ENCODE data around the gene CAPN3. TPM values are rescaled to one million over a fixed set of nuclear protein-coding genes. Genes with fewer than 3 reads are reported as not detected.
"Not testable (repeated sequence)": the region's sequence is repeated elsewhere in the genome, so short reads cannot be mapped to it uniquely, and the experiment has no call there.

The CAPN3 gene
- total RNA-seq = 10 to 100 TPM; 19.8 to 37.0 TPM

DNA sequence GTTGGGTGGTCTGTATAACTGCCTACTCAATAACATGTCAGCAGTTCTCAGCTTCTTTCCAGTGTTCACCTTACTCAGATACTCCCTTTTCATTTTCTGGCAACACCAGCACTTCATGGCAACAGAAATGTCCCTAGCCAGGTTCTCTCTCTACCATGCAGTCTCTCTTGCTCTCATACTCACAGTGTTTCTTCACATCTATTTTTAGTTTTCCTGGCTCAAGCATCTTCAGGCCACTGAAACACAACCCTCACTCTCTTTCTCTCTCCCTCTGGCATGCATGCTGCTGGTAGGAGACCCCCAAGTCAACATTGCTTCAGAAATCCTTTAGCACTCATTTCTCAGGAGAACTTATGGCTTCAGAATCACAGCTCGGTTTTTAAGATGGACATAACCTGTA, at the start of gene CAPN3:
TSS of gene CAPN3 (plus strand) at position 253 of the 400 bp plus-strand sequence. CDS start 305 bp downstream, outside the sequence.
- ATAC-seq (ENCODE audit: insufficient number of reproducible peaks, low FRiP score, low read depth) = no peak
- TF ChIP-seq, protein P1, sequence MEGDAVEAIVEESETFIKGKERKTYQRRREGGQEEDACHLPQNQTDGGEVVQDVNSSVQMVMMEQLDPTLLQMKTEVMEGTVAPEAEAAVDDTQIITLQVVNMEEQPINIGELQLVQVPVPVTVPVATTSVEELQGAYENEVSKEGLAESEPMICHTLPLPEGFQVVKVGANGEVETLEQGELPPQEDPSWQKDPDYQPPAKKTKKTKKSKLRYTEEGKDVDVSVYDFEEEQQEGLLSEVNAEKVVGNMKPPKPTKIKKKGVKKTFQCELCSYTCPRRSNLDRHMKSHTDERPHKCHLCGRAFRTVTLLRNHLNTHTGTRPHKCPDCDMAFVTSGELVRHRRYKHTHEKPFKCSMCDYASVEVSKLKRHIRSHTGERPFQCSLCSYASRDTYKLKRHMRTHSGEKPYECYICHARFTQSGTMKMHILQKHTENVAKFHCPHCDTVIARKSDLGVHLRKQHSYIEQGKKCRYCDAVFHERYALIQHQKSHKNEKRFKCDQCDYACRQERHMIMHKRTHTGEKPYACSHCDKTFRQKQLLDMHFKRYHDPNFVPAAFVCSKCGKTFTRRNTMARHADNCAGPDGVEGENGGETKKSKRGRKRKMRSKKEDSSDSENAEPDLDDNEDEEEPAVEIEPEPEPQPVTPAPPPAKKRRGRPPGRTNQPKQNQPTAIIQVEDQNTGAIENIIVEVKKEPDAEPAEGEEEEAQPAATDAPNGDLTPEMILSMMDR (IDR thresholded peaks at IDR 0.05) = no peak
- no peak within 1 kb of the TSS for H3K27ac ChIP-seq

DNA sequence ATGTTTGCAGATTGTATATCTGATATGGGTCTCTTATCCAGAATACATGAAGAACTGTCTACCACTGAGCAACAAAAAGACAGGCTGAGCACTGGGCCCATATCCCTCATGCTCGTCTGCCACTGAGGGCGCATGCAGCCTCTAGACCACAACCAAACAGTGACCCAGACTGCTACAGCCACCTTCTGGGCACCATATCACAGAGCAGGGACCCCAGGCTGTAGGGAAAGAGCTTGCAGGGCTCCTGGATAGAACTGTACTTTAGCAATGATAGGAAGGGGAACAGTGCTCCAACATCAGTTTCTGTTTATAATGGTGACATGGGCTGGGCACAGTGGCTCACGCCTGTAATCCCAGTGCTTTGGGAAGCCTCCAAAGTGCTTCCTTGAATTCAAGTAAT, 45.8 kb upstream of the CAPN3 start:
- peaks cover 14% of the 10 kb centered on the region for H3K36me3 ChIP-seq
- H3K4me1 ChIP-seq (ENCODE audit: control insufficient read depth in 1 of 2, low read depth in 2 of 2) = no peaks in the 10 kb centered on the region
- H3K4me3 ChIP-seq = no peak overlapping the region
- H3K27ac ChIP-seq = no peak overlapping the region
- H3K9me3 ChIP-seq = no peaks in the 10 kb centered on the region
- DNase-seq (ENCODE audit: low spot score) (no peak), ATAC-seq (ENCODE audit: insufficient number of reproducible peaks, low FRiP score, low read depth) (no peak)
- TF ChIP-seq, protein P1 (IDR thresholded peaks at IDR 0.05) = no peak
- no peaks in the 10 kb centered on the region for H3K27me3 ChIP-seq (replicated peaks; ENCODE audit: insufficient read depth)

More for the DNA sequence above, at the start of gene CAPN3:
- H3K4me3 ChIP-seq = no peak within 1 kb of the TSS
- no peaks in the 10 kb centered on the region for H3K36me3 ChIP-seq
- H3K4me1 ChIP-seq (ENCODE audit: control insufficient read depth in 1 of 2, low read depth in 2 of 2) = no peaks in the 10 kb centered on the region
- H3K27me3 ChIP-seq (replicated peaks; ENCODE audit: insufficient read depth) = no peaks in the 10 kb centered on the region
- H3K9me3 ChIP-seq = no peaks in the 10 kb centered on the region
- no peak for DNase-seq (ENCODE audit: low spot score)

DNA sequence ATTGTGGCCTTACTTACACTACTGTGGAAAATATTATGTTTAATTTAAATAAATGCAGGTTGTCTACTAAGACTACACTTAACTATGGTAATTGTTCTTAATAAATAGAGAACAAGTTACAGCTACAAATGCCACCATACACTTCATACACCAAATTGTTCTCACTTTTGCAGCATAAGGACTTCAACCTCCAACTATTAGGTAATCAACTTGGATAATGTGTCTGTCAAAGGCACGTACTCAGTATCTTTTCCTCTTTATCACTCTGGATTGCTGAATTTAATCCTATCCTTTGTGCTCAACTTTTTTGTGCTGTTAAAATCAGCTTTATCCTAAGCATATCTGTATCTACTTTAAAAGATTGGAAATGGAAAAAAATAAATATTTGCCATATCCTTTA, 44.5 kb upstream of the CAPN3 start:
- no peak for DNase-seq (ENCODE audit: low spot score)
- Histone ChIP-seq H3K9me3 (no peaks in the 10 kb centered on the region), H3K36me3 (peaks cover 10% of the 10 kb centered on the region)

DNA sequence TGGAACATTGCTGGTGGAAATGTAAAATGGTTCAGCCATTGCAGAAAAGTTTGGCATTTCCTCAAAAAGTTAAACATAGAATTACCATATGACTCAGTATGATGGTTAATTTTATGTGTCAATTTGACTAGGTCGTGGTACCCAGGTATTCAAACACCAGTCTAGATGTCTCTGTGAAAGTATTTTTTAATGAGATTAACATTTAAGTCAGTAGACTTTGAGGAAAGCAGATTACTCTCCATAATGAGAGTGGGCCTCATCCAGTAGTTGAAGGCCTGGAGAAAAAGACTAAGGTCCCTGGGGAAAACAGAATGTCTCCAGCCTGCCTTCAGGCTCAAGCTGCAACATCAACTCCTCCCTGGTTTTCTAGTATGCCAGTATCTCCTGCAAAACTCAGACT, 43.8 kb upstream of the CAPN3 start:
- H3K36me3 ChIP-seq = peaks cover 6% of the 10 kb centered on the region

More for the DNA sequence above, 44.5 kb upstream of the CAPN3 start:
- Histone ChIP-seq H3K4me3 (no peak overlapping the region), H3K4me1 (ENCODE audit: control insufficient read depth in 1 of 2, low read depth in 2 of 2) (no peaks in the 10 kb centered on the region), H3K27ac (no peak overlapping the region), H3K27me3 (replicated peaks; ENCODE audit: insufficient read depth) (no peaks in the 10 kb centered on the region)
- ATAC-seq (ENCODE audit: insufficient number of reproducible peaks, low FRiP score, low read depth) = no peak
- TF ChIP-seq, protein P1 (IDR thresholded peaks at IDR 0.05) = no peak

DNA sequence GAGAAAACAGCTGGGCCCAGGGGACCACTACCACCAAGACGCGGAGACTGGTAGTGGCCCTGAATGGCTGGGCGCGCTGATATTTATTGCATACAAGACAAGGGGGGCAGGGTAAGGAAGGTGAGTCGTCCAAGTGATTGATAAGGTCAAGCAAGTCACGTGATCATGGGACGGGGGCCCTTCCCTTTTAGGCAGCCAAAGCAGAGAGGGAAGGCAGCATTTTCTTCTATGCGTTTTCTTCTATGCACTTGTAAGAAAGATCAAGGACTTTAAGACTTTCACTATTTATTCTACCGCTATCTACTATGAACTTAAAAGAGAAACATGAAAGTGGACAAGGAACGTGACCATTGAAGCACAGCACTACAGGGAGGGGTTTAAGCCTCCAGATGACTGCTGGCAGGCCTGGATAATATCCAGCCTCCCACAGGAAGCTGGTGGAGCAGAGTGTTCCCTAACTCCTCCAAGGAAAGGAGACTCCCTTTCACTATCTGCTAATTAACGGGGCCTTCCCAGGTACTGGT, 43.0 kb upstream of the CAPN3 start:
- not testable (repeated sequence) for ATAC-seq (ENCODE audit: insufficient number of reproducible peaks, low FRiP score, low read depth); H3K4me3 ChIP-seq; H3K27ac ChIP-seq; H3K4me1 ChIP-seq (ENCODE audit: control insufficient read depth in 1 of 2, low read depth in 2 of 2); DNase-seq (ENCODE audit: low spot score); H3K9me3 ChIP-seq; H3K36me3 ChIP-seq; H3K27me3 ChIP-seq (replicated peaks; ENCODE audit: insufficient read depth)

More for the DNA sequence above, 43.8 kb upstream of the CAPN3 start:
- DNase-seq (ENCODE audit: low spot score) (no peak), ATAC-seq (ENCODE audit: insufficient number of reproducible peaks, low FRiP score, low read depth) (no peak)
- H3K4me1 ChIP-seq (ENCODE audit: control insufficient read depth in 1 of 2, low read depth in 2 of 2) = no peaks in the 10 kb centered on the region
- no peaks in the 10 kb centered on the region for H3K27me3 ChIP-seq (replicated peaks; ENCODE audit: insufficient read depth)
- no peak overlapping the region for H3K4me3 ChIP-seq
- TF ChIP-seq, protein P1 (IDR thresholded peaks at IDR 0.05) = no peak
- no peaks in the 10 kb centered on the region for H3K9me3 ChIP-seq
- no peak overlapping the region for H3K27ac ChIP-seq

DNA sequence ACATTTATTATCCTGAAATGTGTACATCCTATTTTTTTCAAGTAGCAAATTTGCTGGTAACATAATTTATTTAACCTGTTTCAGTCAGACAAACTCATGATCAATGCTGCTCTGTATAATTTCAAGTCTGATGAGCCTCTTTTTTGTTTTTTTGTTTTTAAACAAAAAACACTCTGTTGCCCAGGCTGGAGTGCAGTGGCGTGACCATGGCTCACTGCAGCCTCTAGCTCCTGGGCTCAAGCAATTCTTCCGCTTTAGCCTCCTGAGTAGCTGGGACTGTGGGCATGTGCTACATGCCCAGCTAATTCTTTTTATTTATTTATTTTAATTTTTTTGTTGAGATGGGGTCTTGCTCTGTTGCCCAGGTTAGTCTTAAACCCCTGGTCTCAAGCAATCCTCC, 40.1 kb upstream of the CAPN3 start:
- ATAC-seq (ENCODE audit: insufficient number of reproducible peaks, low FRiP score, low read depth) (no peak), DNase-seq (ENCODE audit: low spot score) (no peak)
- Histone ChIP-seq H3K4me1 (ENCODE audit: control insufficient read depth in 1 of 2, low read depth in 2 of 2) (no peaks in the 10 kb centered on the region), H3K4me3 (no peak overlapping the region), H3K9me3 (no peaks in the 10 kb centered on the region), H3K36me3 (peaks cover 7% of the 10 kb centered on the region), H3K27ac (no peak overlapping the region), H3K27me3 (replicated peaks; ENCODE audit: insufficient read depth) (no peaks in the 10 kb centered on the region)
- TF ChIP-seq, protein P1 (IDR thresholded peaks at IDR 0.05) = no peak
